Right kidney (tissue), 9 donors: ENCODE data around the gene CCDC71L.
"Not testable (repeated sequence)": the region's sequence is repeated elsewhere in the genome, so short reads cannot be mapped to it uniquely, and the experiment has no call there.

Experiments used
- DNase-seq: peaks from one replicate; pipeline ENCODE4 v3.0.0-alpha.2; 2016
- long read RNA-seq, 8 donors: transcript quantifications; one replicate each; lab custom pipeline, GENCODE V29; 2026

CCDC71L gene
- long read RNA-seq, donor 1, full-length matches to known transcripts, result 11 of 11 reads
- long read RNA-seq, donor 1, partial matches to known transcripts, result 0 of 11 reads
- long read RNA-seq, donor 1, other reads (novel, unspliced or antisense), result 0 of 11 reads
- long read RNA-seq, donor 2, full-length matches to known transcripts, result 9 of 9 reads
- long read RNA-seq, donor 2, partial matches to known transcripts, result 0 of 9 reads
- long read RNA-seq, donor 2, other reads (novel, unspliced or antisense), result 0 of 9 reads
- long read RNA-seq, donor 3, full-length matches to known transcripts, result 11 of 11 reads
- long read RNA-seq, donor 3, partial matches to known transcripts, result 0 of 11 reads
- long read RNA-seq, donor 3, other reads (novel, unspliced or antisense), result 0 of 11 reads
- long read RNA-seq, donor 4, full-length matches to known transcripts, result 12 of 12 reads
- long read RNA-seq, donor 4, partial matches to known transcripts, result 0 of 12 reads
- long read RNA-seq, donor 4, other reads (novel, unspliced or antisense), result 0 of 12 reads
- long read RNA-seq, donor 5, full-length matches to known transcripts, result 18 of 18 reads
- long read RNA-seq, donor 5, partial matches to known transcripts, result 0 of 18 reads
- long read RNA-seq, donor 5, other reads (novel, unspliced or antisense), result 0 of 18 reads
- long read RNA-seq, donor 6, full-length matches to known transcripts, result 9 of 9 reads
- long read RNA-seq, donor 6, partial matches to known transcripts, result 0 of 9 reads
- long read RNA-seq, donor 6, other reads (novel, unspliced or antisense), result 0 of 9 reads
- long read RNA-seq, donor 7, full-length matches to known transcripts, result 21 of 21 reads
- long read RNA-seq, donor 7, partial matches to known transcripts, result 0 of 21 reads
- long read RNA-seq, donor 7, other reads (novel, unspliced or antisense), result 0 of 21 reads
- long read RNA-seq, donor 8, full-length matches to known transcripts, result 13 of 13 reads
- long read RNA-seq, donor 8, partial matches to known transcripts, result 0 of 13 reads
- long read RNA-seq, donor 8, other reads (novel, unspliced or antisense), result 0 of 13 reads

DNA sequence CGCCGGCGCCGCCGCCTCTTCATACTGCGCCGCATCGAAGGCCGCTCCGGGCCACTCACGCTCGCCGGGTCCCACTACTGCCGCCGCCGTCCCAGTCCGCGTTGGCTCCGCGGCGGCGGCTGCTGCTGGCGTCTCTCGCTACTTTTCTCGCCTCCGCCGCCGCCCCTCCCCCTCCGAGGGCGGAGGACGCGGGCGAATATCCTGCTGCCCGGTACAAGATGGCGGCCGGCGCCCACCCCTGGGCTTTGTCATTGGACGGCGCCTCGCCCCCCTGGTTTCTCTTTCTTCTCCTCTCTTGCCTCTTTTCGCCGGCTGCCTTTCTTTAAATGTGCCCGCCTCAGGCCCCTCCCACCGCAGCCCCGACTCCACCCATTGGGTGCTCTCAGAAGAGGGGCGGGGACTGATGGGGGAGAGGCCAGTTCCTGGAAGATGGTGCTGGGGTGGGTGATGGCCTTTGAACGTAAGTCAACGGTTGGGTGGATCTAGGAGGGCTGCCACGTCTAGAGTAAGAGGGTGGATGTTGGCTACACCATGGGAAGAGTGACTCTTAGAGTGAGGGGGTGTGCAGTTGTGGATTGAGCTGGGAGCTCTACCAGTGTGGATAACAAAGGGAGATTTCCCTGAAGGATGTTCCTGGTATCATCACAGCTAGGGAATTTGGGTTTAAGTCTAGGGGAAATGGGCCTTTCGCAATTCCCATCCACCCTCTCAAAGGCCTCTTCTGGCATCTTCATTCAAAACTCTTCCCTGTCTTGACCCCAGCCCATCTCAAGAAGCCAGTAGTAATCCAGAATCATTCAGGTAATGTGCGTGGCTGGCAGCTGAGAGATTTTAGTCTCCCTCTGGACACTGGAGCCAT is at the start of gene CCDC71L:
Gene CCDC71L, minus strand, starts transcription at position 297 of the 859 bp plus-strand sequence. Its CDS starts 262 bp downstream, at position 35.
- peak; percentile 93 for DNase-seq

DNA sequence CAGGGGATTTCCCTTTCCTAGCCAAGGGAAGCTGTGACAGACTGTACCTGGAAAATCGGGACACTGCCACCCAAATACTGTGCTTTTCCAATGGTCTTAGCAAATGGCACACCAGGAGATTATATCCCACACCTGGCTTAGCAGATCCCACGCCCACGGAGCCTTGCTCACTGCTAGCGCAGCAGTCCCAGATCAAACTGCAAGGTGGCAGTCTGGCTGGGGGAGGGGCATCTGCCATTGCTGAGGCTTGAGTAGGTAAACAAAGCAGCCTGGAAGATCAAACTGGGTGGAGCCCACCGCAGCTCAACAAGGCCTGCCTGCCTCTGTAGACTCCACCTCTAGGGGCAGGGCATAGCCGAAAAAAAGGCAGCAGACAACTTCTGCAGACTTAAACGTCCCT is 48.6 kb upstream of the CCDC71L start:
- DNase-seq, result not testable (repeated sequence)

DNA sequence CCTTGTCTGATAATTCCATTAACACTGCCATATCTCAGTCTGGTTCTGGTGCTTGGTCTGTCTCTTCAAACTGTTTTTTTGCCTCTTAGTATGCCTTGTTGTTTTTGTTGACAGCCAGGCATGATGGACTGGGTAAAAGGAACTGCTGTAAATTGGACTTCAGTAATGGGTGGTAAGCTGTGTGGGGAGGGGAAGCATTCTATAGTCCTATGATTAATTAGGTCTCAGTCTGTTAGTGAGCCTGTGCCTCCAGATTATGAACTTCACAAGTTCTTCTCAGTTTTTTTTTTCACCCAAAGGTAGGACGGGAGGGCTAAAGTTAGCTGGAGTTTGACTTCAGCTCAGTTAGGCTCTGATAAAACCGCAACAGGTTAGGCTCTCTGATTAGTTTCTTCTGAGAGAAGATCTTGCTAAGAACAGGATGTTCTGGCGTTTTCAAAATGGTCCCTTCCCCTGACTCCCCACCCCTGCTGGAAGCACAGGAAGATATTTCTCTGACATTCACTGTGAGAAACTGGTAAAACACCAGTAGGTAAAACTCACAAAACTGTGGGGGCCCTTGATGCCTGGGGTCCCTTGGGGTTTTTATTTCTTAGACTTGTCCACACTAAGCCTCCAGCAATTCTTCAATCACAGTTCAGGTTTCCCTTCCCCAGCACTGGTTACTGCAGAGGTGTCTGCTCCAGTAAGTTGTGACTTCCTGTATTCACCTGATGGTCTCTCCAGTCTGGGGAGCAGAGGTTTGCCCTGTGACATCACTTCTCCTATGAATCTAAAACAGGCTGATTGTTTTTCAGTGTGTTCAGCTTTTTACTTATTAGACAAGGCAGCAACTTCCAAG is 43.3 kb upstream of the CCDC71L start:
- DNase-seq, result no peak

DNA sequence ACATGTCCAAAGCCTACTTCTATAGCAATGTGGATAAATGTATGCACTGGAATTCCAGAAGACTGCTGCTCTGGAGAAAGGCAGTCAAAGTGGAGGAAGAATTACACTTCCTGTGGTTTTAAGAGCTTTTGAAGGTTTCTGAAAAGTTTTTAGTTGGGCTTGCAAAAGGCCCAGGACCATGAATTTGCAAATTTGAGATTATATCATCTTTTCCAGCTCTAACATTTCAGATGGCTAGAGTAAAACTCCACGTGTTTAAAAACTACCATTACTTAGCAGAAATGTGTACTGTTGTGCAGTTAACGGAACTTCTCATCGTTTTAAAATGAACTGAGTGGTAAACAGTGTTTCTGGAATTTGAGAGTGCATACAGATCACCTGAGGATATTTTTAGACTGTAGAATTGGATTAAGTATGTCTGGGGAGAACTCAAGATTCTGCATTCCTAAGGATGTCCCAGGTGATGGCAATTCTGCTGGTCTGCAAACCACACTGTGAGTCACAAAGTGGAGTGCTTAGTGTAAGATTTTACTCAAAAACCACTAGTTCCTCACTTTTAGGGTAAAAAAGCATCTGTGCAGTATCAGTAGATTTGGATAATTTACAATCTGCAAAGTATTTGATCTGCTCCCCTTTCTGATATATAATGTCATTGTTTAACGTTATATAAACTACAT is 32.9 kb upstream of the CCDC71L start:
- no peak for DNase-seq

DNA sequence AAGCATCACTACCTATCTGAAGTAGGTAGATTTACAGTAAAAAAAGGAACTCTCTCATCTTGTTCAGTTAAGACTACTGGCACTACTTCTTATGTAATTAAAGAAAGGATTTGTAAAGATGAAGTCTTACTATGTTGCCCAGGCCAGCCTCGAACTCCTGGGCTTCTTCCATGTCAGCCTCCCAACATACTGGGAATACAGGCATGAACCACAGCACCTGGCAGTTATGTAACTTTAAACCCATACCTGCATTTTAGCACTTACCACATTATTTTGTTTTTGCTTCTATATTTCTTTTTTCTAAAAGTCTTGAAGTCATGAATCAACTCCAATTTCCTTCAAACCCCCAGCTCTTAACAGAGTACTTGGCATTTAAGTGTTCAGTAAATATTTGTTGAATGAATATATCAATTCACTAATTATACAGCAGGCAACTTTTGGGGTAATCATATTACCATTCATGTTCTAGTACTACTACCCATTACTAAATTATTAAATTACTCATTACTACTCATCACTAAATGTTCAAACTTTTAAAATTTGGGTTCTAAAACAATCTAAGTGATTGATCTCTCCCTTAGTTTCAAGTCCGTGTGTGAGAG is 31.6 kb upstream of the CCDC71L start:
- DNase-seq, result no peak

DNA sequence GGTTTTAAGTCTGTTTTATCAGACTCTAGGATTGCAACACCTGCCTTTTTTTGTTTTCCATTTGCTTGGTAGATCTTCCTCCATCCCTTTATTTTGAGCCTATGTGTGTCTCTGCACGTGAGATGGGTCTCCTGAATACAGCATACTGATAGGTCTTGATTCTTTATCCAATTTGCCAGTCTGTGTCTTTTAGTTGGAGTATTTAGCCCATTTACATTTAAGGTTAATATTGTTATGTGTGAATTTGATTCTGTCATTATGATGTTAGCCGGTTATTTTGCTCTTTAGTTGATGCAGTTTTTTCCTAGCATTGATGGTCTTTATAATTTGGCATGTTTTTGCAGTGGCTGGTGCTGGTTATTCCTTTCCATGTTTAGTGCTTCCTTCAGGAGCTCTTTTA is 27.2 kb upstream of the CCDC71L start:
- not testable (repeated sequence) for DNase-seq

DNA sequence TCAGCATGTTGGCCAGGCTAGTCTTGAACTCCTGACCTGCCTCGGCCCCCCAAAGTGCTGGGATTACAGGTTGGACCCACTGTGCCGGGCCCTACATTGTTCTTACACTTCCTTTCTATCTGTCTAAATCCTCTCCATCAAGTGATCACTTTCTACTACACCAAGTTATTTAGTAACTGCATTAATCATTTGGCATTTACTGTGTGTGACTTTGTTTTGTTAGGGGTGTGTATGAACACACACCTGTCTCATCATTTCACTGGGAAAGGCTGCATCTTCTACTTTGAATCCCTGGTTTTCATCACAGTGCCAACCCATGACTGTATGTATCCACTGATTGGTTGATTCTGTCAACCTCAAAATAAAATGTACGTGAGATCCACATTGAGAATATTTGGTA is 23.0 kb upstream of the CCDC71L start:
- no peak for DNase-seq

DNA sequence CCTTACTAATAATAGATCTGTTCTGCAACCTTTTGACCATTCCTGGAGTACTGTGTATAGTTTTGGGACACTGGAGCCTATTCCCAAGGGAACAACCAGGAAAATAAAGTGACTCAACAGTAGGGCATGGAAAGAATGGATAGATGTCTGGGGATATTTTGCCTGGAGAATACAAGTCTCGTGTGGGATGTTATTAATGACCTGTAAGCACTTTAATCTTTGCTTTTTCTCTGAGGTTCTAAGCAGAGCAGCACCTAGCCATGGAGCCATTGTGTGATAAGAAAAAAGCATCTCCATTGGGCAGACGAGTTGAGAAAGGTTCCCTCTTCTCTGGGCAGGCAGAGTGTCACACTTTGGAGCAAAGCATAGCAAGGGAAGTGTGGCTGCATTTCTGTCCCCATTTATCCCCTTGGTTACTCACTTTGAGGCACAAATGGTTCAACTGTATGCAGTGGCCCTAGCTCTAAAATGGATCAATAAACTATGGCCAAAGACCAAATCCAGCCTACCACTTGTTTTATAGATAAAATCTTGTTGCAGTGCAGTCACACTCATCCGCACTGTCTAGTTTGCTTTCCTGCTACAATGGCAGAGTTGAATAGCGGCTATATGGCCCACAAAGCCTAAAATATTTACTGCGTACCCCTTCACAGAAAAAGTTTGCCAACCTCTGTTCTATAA is 21.0 kb upstream of the CCDC71L start:
- no peak for DNase-seq

DNA sequence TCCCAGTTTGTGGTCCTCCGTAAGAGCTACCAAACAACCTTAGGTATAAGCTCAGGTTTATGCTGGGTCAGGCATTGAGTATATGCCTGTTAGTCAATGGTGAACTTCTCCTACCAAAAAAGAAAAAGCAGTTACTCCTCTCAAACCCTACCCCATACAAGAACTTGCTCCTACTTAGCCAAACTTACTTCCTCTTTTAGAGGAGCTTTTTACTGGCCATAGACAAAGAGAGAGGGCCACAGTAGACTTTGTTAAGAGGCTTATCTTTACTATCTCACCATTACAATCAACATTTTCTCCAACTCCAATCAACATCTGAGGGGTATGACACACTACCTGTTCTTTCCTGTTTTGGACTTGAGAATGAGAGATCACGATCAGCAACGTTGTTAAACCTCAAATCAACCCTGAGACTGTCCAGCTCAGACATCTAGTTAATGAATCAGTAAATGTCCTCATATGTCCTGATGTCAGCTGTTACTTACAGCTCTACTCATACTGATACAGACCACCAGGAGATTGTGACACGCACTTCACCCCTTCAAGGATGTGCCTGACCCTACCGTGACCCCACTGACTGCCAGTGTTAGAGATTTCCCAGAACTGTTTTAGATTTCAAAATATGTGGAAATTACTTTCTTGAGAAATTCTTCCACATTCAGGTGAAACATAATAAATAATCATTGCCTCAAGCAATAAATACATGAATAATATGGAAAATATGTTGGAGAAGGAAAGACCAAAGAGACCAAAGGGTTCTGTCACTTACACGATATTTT is 18.4 kb upstream of the CCDC71L start:
- no peak for DNase-seq

DNA sequence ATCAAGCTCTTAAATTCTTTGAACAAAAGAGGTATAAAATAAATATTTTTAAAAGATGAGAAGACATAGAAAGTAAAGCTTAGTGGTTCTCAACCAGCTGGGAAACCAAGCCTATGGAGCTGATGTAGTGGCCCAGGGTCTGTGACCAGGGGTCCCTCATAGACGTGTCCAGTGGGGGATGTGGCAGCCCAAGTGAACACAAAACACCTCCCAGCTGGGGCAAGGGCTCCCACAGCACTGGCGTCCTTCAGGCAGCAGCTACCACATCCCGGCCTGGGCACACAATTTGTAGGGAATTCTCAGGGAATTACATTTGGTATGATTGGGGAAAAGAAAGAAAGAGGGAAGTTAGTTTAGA is 17.8 kb upstream of the CCDC71L start:
- DNase-seq, result no peak

DNA sequence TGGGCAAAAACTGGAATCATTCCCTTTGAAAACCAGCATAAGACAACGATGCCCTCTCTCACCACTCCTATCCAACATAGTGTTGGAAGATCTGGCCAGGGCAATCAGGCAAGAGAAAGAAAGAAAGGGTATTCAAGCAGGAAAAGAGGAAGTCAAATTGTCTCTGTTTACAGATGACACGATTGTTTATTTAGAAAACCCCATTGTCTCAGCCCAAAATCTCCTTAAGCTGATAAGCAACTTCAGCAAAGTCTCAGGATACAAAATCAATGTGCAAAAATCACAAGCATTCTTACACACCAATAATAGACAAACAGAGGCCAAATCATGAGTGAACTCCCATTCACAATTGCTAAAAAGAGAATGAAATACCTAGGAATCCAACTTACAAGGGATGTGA is 15.5 kb upstream of the CCDC71L start:
- DNase-seq, result not testable (repeated sequence)

DNA sequence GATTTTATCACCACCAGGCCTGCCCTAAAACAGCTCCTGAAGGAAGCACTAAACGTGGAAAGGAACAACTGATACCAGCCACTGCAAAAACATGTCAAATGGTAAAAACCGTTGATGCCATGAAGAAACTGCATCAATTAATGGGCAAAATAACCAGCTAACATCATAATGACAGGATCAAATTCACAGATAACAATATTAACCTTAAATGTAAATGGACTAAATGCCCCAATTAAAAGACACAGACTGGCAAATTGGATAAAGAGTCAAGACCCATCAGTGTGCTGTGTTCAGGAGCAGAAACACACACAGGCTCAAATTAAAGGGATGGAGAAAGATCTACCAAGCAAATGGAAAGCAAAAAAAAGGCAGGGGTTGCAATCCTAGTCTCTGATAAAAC is 12.7 kb upstream of the CCDC71L start:
- not testable (repeated sequence) for DNase-seq

DNA sequence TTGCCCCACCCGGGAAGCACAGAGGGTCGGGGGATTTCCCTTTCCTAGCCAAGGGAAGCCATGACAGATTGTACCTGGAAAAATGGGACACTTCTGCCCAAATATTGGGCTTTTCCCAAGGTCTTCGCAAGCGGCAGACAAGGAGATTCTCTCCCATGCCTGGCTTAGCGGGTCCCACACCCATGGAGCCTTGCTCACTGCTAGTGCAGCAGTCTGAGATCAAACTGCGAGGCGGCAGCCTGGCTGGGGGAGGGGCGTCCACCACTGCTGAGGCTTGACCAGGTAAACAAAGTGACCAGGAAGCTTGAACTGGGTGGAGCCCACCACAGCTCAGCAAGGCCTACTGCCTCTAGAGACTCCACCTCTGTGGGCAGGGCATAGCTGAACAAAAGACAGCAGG is 11.0 kb upstream of the CCDC71L start:
- DNase-seq, result not testable (repeated sequence)

DNA sequence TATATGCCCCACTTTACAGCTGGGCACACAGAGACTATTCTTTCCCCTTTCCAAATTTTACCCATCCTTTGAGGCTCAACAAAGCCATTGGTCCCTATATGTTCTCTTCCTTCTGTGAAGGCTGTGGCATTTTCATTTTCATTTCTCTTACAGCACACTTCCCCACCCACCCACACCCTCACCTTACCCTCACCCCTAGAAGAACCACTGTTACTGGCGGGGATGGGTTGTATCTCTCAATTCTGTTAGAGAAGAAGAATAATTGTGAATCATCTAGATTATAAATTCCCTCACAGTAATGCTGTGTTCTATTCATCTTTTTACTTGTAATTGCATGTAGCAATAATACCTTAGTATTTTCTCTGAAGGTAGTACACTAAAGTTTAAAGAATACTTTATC is 10.2 kb upstream of the CCDC71L start:
- no peak for DNase-seq

DNA sequence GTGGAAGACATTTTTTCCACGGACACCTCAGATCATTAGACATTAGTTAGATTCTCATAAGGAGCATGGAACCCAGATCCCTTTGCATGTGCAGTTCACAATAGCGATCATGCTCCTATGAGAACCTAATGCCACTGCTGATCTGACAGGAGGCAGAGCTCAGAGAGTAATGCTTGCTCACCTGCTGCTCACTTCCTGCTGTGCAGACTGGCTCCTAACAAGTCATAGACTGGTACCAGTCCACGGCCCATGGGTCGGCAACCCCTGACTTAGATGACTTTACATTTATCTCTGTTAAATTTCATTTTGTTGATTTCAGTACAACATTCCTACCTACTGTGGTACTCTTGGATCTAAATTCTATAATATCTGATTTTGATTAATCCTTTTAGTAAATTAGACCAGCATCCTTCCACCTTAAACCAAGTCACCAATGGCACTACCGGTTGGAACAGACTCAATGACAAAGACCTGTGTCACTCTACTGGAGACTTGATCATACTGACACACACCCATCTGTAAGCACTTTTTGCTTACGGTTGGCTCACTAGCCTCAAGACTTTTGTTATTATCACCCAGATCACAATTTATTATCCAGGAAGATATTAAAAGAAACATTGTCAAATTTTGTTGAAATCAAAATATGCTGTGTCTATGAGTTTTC is 8.0 kb upstream of the CCDC71L start:
- no peak for DNase-seq

DNA sequence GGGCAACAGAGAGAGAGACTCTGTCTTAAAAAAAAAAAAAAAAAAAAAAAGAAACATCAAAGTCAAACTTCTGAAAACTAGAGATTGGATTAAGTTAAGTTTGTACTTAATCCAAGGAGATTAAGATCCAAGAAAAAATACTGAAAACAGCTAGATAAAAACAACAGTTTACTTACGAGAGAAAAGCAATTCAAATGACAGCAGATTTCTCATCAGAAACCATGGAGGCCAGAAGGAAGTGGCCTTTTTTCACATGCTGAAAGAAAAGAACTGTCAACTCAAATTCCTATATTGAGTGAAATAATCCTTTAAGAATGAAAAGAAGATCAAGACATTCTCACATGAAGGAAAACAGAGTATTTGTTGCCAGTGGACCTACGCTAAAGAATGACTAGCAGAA is 5.4 kb upstream of the CCDC71L start:
- no peak for DNase-seq

DNA sequence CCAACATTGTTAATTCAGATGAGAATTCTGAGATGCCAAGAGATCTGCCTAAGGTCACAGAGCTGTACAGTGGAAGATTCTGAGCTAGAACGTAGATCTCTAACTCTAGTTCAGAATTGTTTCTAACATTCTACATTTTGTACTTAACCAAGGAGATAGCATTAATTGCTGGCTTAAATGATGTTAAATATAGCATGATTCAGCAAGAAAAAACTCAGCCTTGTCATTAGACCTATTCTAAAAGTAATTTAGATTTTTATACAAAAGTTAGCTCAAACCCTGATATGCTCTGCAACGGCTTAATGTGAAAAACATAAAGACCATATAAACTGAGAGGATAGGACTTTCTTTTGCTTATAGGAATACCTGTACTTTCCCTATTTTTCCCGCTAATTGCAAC is 3.4 kb upstream of the CCDC71L start:
- no peak for DNase-seq
